ENCODE measurements around the gene CLCA1. TPM values are rescaled to one million over a fixed set of nuclear protein-coding genes. Genes with fewer than 3 reads are reported as not detected.

The CLCA1 gene
- total RNA-seq, 4 donors from 2014 or later = not detected

- Histone ChIP-seq H3K36me3 (no peaks in the 10 kb centered on the region), H3K27me3 (no peaks in the 10 kb centered on the region), H3K9me3 (no peaks in the 10 kb centered on the region), H3K4me3 (no peak overlapping the region), H3K27ac (peak overlapping the region; percentile 19 to 65 (median 32)), H3K4me1 (peaks cover 0 to 36% (median 13%) of the 10 kb centered on the region in 3 donors)
- DNase-seq = no peak
- 85 to 88% methylated on average over 2 of the region's 2 CpGs for WGBS, 2 donors
- no peak for TF ChIP-seq CTCF (IDR thresholded peaks at IDR 0.05)
- no peak for TF ChIP-seq POLR2A (IDR thresholded peaks at IDR 0.05)
- intact Hi-C loops (cut with DNase I) = no loop called here
These were observed 73.1 kb downstream of the CLCA1 start for GRCh38 chr1:86541859-86542258.

GRCh38 chr1:86542631-86543030 lies 73.9 kb downstream of the CLCA1 start:
- no peak overlapping the region for H3K4me3 ChIP-seq
- H3K9me3 ChIP-seq = no peaks in the 10 kb centered on the region
- intact Hi-C loops (cut with DNase I) = no loop called here
- peak overlapping the region; percentile 2 to 65 (median 62) for H3K27ac ChIP-seq
- DNase-seq = no peak
- no peak for TF ChIP-seq POLR2A (IDR thresholded peaks at IDR 0.05)
- no peak for TF ChIP-seq CTCF (IDR thresholded peaks at IDR 0.05)
- H3K4me1 ChIP-seq = peaks cover 0 to 40% (median 13%) of the 10 kb centered on the region in 3 donors
- no peaks in the 10 kb centered on the region for H3K36me3 ChIP-seq
- H3K27me3 ChIP-seq = no peaks in the 10 kb centered on the region

GRCh38 chr1:86546787-86547221 lies 78.1 kb downstream of the CLCA1 start, which contains the start of gene CLCA4:
CLCA4 (plus strand) TSS chr1:86547078; CDS start chr1:86547120, 42 bp downstream.
- Histone ChIP-seq H3K36me3 (no peaks in the 10 kb centered on the region), H3K27me3 (no peaks in the 10 kb centered on the region), H3K27ac (peak within 1 kb of the TSS; percentile 56 to 74 (median 67)), H3K9me3 (no peaks in the 10 kb centered on the region), H3K4me1 (peaks cover 0 to 57% (median 13%) of the 10 kb centered on the region in 3 donors), H3K4me3 (peak within 1 kb of the TSS; percentile 14 to 37 (median 32))
- TF ChIP-seq POLR2A (IDR thresholded peaks at IDR 0.05) (no peak), CTCF (IDR thresholded peaks at IDR 0.05) (no peak)
- DNase-seq = no peak
- 14 to 23% methylated on average over 2 of the region's 2 CpGs for WGBS, 2 donors
- intact Hi-C loops (cut with DNase I) = no loop called here

GRCh38 chr1:86548839-86549238 lies 80.1 kb downstream of the CLCA1 start:
- peak overlapping the region in 3 of 4 donors; percentile 14 to 34 (median 30) for H3K4me3 ChIP-seq
- TF ChIP-seq POLR2A (IDR thresholded peaks at IDR 0.05) = no peak
- no peak for TF ChIP-seq CTCF (IDR thresholded peaks at IDR 0.05)
- H3K4me1 ChIP-seq = peaks cover 0 to 44% (median 0%) of the 10 kb centered on the region in 3 donors
- peaks cover 0 to 7% (median 0%) of the 10 kb centered on the region in 3 donors for H3K9me3 ChIP-seq
- intact Hi-C loops (cut with DNase I) = no loop called here
- H3K36me3 ChIP-seq = peaks cover 0 to 12% (median 0%) of the 10 kb centered on the region in 3 donors
- DNase-seq = no peak
- H3K27me3 ChIP-seq = no peaks in the 10 kb centered on the region
- peak overlapping the region in 3 of 4 donors; percentile 49 to 73 (median 61) for H3K27ac ChIP-seq

Other genes with a start within 250 kb of the CLCA1 start
- 10 to 100 TPM; 20.9 to 37.1 (median 26.2) TPM for gene ODF2L, start 72.6 kb upstream of the CLCA1 start, total RNA-seq
- gene CLCA2, start 44.8 kb upstream of the CLCA1 start, total RNA-seq = 100 to 1,000 TPM; 113 to 422 (median 258) TPM
- 100 to 1,000 TPM; 135 to 639 (median 439) TPM for gene CLCA4, start 78.2 kb downstream of the CLCA1 start, total RNA-seq
- gene SH3GLB1, start 235.6 kb downstream of the CLCA1 start, total RNA-seq = 10 to 100 TPM; 46.6 to 53.4 (median 47.2) TPM

All from esophagus squamous epithelium (tissue), 5 donors.